HG02884 (cell line): ENCODE measurements around the gene EXOC3L2.
"Not testable (repeated sequence)": the region's sequence is repeated elsewhere in the genome, so short reads cannot be mapped to it uniquely, and the experiment has no call there.

Experiments used
- ATAC-seq: cut with Tn5 transposase; IDR thresholded peaks from one replicate; pipeline ENCODE4 v1.9.1; 2021; ENCODE audit warnings: mild to moderate bottlenecking, moderate library complexity; ENCODE audit not compliant: unreplicated experiment

Gene EXOC3L2

DNA sequence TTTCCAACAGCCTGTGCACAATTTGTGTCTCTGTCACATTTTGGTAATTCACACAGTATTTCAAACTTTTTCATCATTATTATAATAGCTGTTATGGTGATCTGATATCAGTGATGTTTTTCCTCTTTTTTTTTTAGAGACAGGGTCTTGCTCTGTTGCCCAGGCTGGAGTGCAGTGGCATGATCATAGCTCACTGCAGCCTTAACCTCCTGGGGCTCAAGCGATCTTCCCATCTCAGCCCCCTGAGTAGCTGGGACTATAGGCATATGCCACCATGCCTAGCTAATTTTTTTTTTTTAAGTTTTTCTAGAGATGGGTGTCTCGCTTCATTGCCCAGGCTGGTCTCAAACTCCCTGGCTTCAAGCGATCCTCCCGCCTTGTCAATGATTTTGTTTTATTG, 11.6 kb upstream of the EXOC3L2 start:
- ATAC-seq = no peak

DNA sequence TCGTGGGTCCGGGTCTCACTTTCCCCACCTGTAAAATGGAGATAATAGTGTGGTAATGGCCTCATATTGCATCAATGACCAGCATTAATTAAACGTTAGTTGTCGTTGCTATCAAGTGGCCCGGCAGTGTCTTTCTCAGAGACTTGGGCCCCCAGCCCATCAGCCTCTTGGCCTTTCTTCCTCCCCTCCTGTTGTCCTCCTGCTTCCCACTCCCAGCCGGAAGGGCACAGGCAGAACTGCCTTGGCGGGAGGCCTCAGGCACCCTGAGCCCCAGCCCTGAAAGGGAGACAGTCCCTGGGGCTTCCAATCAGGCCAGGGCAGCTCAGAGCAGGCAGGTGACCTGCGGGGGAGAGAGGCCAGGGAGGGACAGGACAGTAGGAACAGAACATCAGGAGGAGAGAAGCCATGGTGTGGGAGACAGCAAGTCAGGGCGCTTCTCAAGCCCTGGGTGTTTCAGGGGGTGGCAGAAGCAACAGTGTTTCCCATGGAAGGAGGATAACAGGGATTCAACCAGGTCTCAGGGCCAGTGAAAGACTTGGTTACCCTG, 10.5 kb upstream of the EXOC3L2 start:
- no peak for ATAC-seq

DNA sequence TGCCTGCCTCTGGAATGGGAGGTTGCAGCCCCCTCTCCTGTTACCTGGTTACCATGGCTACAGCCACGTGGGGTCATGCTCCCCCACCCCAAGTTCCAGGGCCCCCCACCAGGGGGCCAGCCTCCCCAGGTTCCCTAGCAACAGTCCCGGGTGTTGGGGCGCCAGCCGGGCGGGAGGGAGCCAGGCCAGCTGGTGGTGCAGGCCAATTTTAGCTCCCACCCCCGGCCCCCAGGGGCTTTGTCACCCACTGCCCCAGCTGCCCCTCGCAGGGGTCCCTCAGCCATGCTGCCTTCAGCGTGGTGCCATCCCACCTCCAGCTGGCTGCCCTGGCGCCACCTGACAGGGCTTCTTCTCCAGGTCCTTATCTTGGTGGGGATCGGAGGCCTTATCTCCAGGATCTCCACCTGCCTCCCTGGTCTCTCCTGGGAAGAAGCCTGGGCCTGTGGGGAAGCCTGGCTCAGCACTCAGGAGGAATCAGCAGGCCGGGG, 8.9 kb upstream of the EXOC3L2 start:
- no peak for ATAC-seq

DNA sequence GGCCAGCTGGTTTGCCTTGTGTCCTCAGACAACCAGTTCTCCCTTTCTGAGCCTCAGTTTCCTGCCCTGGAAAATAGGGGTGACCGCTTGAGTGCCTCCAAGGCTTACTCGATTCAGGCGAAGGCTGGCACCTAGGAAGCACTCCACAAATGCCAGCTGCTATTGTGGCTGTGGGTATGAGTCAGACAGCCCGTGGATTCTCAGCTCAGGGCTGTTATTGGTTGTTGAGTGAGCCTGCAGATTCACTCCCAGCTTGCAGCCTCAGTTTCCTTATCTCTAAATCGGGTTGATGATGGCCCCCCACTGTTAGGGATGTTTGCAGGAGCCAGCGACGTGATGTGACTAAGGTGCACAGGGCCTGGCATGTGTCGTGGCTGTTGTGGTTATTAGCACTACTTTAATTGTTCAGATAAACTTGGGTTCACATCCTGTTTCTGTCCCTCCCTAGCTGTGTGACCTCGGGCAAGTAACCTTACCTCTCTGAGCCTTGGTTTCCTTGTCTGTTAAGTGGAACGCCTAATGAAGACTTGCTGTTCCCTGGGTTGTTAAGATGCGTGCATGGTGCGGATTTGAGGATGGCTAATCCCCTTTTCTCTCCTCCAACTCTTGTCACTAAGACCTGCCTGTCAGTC, 8.3 kb upstream of the EXOC3L2 start:
- ATAC-seq = no peak

DNA sequence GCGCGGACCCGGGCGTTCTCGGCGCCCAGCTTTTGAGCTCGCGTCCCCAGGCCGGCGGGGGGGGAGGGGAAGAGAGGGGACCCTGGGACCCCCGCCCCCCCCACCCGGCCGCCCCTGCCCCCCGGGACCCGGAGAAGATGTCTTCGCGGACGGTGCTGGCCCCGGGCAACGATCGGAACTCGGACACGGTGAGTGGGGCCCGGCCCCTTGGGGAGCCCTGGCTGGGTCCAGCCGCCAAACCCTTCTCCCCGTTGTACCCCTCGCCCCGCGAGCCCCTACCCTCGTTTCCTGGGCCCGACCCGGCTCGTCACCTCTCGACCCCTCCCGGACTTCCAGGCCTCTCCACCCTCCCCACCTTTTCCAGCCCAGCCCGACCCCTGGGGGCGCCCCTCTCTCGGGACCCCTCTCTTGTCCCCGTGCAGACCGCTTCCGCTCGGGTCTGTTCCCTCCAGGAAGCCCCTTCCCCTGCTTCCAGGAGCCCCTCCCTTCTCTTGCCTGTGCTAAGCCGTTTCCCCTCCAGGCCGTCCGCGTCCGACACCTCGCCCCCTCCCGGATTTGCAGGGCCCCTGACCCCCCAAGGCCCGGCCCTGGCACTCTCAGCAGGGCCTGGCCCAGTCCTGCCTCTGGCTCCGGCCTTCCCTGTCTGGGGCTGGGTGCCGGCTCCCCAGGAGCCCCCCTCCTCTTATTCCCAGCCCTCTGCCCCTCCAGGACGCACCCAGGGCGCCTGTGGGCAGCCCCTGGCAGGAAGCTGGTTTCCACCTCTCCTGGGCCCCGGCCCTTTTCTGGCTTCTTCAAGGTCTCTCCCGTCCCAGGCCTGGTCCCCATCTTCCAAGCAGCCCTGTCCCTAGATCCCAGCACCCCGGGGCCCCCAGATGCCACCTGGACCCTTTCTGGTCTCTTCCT, 6.5 kb upstream of the EXOC3L2 start:
- no peak for ATAC-seq

DNA sequence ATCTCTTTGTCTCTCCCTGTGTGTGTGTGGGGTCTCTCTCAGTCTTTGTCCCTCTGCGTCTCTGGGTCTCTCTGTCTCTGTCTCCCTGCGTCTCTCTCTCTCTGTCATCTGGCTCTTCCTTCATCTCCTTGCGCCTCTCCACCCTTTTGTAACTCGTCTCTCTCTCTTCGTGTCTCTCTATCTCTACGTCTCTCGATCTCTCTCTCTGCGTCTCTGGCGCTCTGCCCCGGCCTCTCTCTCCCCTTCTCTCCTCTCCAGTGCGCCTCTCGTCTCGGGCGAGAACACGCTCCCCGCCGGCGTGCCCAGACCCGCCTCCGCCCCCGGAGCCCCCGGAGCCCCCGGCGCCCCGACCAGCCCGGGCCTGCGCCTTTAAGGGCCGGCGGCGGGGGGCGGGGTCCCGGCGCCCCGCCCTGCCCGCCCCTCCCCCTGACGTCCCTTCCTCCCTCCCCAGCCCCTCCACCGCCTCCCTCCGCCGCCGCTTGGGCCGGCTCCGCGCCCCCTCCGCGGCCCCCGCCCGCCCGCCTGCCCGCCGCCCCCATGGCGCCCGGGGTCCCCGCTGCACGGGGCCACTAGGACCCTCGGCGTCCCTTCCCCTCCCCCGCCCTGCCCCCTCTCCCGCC, 5.7 kb upstream of the EXOC3L2 start, which contains the start of gene MARK4:
TSS of gene MARK4 (plus strand) at position 440 of the 620 bp plus-strand sequence. CDS start 318 bp downstream, outside the sequence.
- ATAC-seq = no peak

DNA sequence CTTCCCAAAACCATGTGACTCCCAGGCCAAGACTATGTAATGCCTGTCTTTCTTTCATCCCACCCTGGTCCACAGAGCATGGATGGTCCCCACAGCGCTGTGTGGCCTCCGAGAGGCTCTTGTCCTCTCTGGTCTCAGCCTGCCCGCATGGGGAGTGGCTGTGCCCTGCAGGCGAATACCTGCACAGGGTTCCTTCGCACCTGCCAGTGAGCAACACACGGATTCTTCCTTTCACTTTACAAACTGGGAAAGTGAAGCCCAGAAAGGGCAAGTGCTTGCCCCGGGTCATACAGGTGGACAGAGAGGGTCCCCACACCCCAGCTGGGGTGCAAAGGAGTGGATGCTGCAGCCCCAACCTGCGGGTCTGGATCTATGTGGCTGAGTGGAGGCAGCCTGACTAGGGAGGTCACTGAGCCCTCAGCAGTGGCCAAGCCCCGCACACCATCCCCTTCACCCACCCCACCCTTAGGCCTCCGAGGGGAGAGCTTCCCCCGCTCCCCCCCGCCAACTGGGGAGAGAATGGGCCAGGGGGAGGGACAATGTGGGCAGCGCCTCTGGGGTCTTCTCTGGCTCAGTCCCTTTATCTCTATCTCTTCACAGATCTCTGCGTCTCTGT, 5.1 kb upstream of the EXOC3L2 start:
- ATAC-seq = no peak

DNA sequence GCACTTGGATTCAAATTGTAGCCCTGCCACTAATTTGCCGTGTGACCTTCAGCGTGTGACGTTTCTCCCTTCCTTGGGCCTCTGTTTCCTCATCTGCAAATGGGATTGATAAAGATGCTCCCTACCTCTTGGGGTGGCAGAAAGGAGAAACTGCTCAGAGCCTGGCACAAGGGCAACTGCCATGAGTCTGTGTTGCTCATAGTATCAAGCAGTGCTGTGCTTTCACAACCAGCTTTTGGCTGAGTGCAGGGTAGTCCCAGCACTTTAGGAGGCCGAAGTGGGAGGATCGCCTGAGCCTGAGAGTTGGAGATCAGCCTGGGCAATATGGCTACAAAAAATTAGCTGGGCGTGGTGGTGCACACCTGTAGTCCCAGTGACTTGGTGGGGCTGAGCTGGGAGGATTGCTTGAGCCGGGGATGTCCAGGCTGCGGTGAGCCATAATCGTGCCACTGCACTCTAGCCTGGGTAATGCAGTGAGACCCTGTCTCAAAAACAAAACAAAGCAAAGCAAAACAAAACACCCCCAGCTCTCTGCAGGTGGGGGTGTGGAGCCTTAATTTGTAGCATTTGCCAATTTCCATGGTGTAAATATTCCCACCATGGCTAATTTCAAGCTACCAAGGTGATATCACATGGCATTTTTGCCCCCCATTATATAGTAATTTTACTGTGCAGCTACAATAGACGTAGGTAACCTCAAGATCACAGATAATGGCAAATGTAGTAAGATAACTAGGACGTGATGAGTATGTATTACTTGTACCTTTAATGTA, 4.2 kb upstream of the EXOC3L2 start:
- no peak for ATAC-seq

DNA sequence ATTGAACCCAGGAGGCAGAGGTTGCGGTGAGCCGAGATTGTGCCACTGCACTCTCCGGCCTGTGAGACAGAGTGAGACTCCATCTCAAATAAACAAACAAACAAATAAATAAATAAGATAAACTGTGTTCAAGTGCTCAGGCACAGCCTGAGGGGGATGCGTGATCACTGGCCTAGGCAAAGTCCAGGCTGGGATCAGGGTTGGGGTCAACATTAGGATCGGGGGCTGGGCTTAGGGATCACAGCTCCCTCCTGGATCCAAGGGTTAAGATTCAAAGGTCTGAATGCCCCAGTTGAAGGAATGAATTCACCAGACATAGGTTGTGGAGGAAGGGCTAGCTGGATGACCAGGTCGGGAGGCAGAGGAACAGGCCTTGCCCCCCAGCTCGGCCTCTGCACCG, 1.9 kb upstream of the EXOC3L2 start:
- ATAC-seq = no peak

DNA sequence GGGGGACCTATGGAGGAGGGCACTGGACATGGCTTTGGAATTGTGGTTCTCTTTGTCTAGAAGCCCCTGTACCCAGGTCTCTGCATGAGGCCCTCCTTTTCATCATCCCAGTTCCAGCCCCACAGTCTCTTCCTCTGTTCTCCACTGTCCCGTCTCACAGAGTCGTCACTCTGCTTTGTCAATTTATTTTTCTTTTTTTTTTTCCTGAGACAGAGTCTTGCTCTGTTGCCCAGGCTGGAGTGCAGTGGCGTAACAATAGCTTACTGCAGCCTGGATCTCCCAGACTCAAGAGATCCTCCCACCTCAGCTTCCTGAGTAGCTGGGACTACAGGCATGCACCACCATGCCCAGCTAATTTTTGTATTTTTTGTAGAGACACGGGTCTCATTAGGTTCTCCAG, 619 bp upstream of the EXOC3L2 start:
- ATAC-seq = no peak

DNA sequence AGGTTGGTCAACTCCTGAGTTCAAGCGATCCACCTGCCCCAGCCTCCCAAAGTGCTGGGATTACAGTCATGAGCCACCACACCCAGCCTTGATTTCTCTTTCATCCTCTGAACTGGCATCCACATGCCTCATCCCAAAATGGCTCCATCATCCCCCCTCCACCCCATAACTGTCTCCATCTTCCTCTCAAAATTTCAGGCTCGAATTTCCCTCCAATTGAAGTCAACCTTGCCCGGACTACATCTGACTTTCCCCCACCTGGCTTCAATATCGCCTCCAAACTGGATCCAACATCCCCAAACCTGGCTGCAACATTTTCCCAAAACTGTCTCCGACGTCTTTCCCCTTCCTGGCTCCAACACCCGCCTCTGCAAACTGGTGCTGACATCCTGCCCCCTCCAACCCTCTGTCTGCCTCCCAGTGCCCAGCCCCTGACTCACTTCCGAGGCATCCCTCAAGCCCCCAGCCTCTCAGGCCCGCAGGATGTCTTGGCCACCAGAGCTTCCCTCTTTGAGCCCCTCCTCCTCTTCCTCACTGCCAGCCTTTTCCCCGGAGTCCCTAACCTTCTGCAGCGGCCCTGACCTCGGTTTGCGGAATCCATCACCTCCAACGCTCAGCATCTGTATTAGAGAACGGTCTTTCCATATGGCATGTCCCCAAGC, 943 bp downstream of the EXOC3L2 start:
- ATAC-seq = no peak

DNA sequence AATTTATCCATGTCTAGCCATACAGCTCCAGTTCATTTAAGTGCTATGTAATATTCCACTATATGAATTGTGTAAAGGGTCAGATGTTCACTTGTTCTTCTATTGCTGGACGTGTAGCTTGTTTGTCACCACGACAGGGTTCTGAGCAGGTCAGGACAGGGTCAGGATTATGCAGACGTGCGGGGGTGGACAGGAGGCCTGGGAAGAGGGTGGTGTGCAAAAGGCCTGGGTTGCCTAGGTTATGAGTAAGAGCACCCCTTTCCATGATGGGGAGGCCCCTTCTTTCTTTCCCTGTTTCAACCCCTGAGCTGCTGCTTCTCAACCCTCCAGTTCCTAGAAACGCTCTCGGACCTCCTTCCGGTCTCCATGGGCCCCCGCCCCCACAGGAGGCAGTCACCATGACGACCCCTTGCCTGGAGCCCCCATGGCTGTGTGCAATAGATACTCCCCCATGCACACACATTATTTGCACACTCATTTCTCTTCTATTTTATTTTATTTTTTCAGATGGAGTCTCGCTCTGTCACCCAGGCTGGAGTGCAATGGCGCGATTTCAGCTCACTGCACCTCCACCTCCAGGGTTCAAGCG, 2.0 kb downstream of the EXOC3L2 start:
- ATAC-seq = no peak

DNA sequence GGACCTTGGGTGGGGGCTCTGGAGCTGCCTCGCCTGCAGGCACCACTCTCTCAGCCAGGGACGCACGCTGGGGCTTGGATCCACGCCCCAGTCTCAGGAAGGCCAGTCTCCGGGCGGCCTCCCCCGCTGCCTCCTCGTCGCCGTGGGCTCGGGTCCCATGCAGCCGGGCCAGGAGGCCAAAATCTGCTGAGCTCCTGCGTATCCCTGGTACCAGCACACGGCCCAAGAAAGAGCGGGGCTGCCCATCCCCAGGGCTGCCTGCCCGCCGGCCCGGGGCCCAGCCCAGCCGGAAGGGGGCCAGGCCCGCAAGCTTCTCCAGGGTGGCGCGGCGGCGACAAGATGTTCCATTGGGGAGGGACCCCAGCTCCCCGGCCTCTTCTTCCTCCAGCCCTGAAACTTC, 6.7 kb downstream of the EXOC3L2 start:
- no peak for ATAC-seq

DNA sequence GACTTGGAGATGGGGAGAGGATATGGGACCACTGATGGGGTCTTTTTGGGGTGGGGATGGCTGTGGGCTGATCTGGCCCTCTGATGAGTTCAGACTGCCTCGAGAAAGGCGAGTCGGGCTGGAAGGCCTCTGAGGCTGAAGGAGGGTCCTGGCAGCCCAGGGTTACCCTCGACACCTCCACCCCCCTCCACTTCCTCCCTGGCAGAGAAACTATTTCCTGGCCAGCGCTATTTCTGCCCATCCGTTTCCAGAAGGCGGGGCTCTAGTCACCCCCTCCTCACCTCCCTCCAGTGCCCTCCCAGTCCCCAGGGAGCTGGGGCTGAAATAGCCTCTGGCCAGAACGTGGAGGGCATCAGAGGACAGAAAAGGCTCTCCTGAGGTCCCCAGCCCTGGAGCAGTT, 9.7 kb downstream of the EXOC3L2 start:
- no peak for ATAC-seq

DNA sequence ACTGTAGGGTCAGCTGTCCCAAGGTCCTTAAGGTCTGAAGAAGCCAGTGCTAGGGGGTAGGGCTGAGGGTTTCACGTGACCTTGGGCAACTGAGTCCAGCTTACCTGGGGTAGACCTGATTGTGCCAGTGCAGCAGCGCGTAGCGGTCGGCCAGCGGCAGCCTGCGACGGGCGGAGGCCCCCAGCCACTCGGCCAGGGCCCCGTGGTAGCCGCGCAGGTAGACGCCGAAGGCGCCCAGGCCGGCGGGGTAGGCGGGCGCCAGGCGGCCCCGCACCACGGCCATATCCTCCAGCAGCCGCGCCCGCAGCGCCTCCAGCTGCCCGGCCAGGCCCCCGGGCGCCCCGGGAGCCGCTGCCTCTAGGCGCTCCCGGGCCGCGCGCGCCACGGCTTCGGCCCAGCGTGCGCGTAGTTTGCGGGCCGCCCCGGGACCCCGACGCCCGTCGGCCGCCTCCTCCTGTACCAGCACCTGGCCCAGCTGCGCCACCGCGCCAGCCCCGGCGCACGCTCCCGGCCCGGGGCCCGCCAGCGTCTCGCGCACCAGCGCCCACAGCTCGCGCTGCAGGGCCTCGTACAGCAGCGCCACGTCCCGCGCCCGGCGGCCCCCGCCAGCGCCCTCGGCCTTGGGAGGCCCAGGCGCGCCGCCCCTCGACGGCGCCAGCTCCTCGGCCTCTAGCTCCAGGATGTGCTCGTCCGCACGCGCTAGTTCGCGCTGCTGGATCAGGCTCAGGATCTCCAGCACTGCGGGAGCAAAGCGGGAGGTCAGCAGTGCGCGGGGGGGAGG, 10.9 kb downstream of the EXOC3L2 start:
- ATAC-seq = no peak

DNA sequence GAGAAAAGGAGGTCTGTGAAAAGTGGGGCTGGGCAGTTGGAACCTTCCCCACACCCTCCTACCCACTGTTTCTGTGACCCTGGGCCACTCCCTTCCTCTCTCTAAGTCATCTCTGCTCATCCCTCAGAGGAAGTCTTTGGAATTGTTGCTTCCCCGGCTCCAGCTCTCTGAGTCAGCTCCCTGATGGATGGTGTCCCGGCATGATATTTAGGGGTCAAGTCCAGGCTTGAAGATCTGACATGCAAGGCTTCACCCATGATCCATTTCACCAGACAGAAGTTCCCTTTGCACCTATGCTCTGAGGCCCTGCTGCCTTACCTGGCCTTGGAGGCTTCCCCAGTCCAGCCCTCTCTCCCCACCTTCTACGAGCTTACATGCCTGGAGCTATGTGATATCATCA, 13.3 kb downstream of the EXOC3L2 start:
- ATAC-seq = no peak

DNA sequence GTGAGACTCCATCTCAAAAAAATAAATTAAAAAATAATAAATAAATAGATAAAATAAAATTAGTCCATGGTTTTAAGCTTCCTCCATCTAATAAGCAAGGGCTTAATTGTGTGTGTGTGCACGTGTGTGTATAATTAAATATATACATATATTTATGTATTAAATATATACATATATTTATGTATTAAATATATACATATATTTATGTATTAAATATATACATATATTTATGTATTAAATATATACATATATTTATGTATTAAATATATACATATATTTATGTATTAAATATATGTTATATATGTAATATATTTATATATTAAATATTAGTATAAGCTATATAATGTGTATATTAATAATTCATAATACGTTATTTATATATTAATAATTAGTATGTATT, 16.2 kb downstream of the EXOC3L2 start:
- not testable (repeated sequence) for ATAC-seq

DNA sequence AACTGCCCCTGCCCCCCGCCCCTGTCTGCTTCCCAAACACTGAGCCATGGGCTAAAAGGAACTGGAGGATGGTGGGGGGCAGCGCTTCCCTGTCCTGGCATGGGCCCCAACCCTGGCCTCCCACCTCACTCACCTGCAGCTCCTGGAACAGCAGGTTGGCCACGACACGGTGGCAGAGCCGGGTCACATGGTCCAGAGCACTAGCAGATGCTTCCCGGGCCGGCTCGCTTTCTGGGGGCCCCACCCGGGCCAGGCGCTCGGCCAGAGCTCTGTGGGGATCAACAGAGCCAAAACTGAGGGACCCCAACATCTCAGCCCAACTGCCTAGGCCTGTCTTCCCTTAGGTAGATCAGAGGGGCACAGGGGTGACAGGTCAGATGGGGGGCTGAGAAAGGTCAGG, 20.6 kb downstream of the EXOC3L2 start:
- no peak for ATAC-seq

DNA sequence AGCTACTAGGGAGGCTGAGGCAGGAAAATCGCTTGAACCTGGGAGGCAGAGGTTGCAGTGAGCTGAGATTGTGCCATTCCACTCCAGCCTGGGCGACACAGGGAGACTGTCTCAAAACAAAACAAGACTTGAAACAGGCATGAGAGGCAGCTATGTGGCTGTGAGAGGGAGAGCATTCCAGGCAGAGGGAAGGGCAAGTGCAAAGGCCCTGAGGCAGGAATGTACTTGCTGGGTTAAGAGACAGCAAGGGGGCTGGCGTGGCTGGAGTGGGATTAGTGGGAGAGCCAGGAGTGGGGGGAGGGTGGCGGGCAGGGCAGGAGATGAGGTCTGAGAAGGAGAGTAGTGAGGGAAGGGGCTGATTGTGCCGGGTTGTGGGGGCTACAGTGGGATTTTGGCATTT, 21.3 kb downstream of the EXOC3L2 start:
- ATAC-seq = no peak
